ENCODE data around the gene HMSD. TPM values are rescaled to one million over a fixed set of nuclear protein-coding genes. Genes with fewer than 3 reads are reported as not detected.

Gene HMSD
- total and polyA plus RNA-seq, 2 experiments from 2014 or later: 2.6 to 25.1 TPM

GRCh38 chr18:63917817-63918216 is 31.3 kb upstream of the HMSD start:
- no peak for TF ChIP-seq CREB1 (CRISPR knock-in tag; IDR thresholded peaks at IDR 0.05; ENCODE audit: low read depth)
- no peak for TF ChIP-seq ZNF114 (CRISPR knock-in tag; IDR thresholded peaks at IDR 0.05)
- no peak for TF ChIP-seq NANOG (IDR thresholded peaks at IDR 0.05; ENCODE audit: borderline replicate concordance)
- TF ChIP-seq JUNB (IDR thresholded peaks at IDR 0.05; ENCODE audit: unreplicated experiment): no peak
- TF ChIP-seq STAT1 (IDR thresholded peaks at IDR 0.05; ENCODE audit: unreplicated experiment): no peak
- no peak for TF ChIP-seq CTCF (conservative IDR thresholded peaks at IDR 0.05; ENCODE audit: low read depth in 2 of 2)
- TF ChIP-seq ZNF331 (CRISPR knock-in tag; IDR thresholded peaks at IDR 0.05; ENCODE audit: low read depth): no peak
- TF ChIP-seq ZNF462 (CRISPR knock-in tag; IDR thresholded peaks at IDR 0.05): no peak
- no peak for TF ChIP-seq EZH2phosphoT487 (IDR thresholded peaks at IDR 0.05; ENCODE audit: unreplicated experiment)
- no peak for TF ChIP-seq EZH2 (IDR thresholded peaks at IDR 0.05; ENCODE audit: low read depth, unreplicated experiment)
- no peak for TF ChIP-seq REST (IDR thresholded peaks at IDR 0.05; ENCODE audit: unreplicated experiment)
- no peak for TF ChIP-seq ETS1 (IDR thresholded peaks at IDR 0.05)
- no peak for TF ChIP-seq POLR2AphosphoS5 (IDR thresholded peaks at IDR 0.05; ENCODE audit: low read depth)
- ATAC-seq: no peak
- no peak overlapping the region for H3K4me2 ChIP-seq

More at GRCh38 chr18:63917817-63918216, 31.3 kb upstream of the HMSD start:
- Histone ChIP-seq H3K4me1 (ENCODE audit: insufficient read depth) (no peaks in the 10 kb centered on the region), H3K27me3 (ENCODE audit: insufficient read depth) (no peaks in the 10 kb centered on the region), H3F3A (replicated peaks; ENCODE audit: low read depth) (no peaks in the 10 kb centered on the region), H3K4me3 (no peak overlapping the region), H3K79me2 (replicated peaks; ENCODE audit: insufficient read depth) (no peaks in the 10 kb centered on the region), H3K27ac (ENCODE audit: low read depth) (no peak overlapping the region), H3K36me3 (ENCODE audit: insufficient read depth) (no peaks in the 10 kb centered on the region), H3K9me2 (ENCODE audit: insufficient read depth) (peaks cover 8% of the 10 kb centered on the region), H4K20me1 (replicated peaks; ENCODE audit: insufficient read depth) (no peaks in the 10 kb centered on the region), H2AFZ (no peak overlapping the region)
- Mint-ChIP-seq H3K36me3 (ENCODE audit: low read depth) (no peaks in the 10 kb centered on the region), H3K4me1 (no peaks in the 10 kb centered on the region), H3K27me3 (ENCODE audit: insufficient read depth, low read depth, poor library complexity) (no peaks in the 10 kb centered on the region), H3K27ac (no peak overlapping the region), H3K9me3 (no peaks in the 10 kb centered on the region), H3K4me3 (no peak overlapping the region)
- DNase-seq (ENCODE audit: low spot score): no peak
